HG02610 (cell line): ENCODE data around the gene PCDH7.

Source experiments
- ATAC-seq: cut with Tn5 transposase; IDR thresholded peaks from one replicate; pipeline ENCODE4 v1.9.1; 2021; ENCODE audit warnings: mild to moderate bottlenecking, moderate library complexity; ENCODE audit not compliant: unreplicated experiment

Gene PCDH7

DNA sequence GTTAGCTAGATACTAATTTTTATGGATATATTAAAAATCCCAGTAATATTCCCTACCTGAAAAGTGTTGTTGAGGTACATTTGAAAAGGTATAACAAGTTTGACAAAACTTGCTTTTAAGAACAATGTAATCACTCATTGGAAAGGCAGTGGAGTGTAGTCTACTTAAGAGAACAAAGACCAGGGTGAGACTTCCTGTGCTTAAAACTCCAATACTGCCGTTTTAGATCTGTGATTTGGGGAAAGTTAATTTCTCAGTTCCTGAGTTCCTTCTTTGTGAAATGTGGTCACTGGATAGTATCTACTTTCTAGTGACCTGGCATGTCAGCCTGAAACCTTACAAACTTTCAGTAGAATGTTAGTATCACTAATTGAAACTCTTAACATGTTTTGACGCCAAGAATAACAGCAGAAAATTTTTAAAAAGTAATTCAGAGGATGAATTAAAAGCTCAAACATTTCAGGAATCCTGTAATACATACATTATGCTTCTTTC lies 56.8 kb downstream of the PCDH7 start:
- no peak for ATAC-seq
